Lower leg skin (tissue), 3 donors: ENCODE data around the gene IPMK.

Experiments used
- CTCF ChIP-seq, 3 donors: fragments of 450-650 bp; IDR thresholded peaks; one replicate each; pipeline ENCODE4 v1.5.1; 2016; ENCODE audit warnings: antibody characterized with exemption in 3 of 3, mild to moderate bottlenecking in 3 of 3, moderate library complexity in 2 of 3
- POLR2A ChIP-seq, 2 donors: fragments of 450-650 bp; IDR thresholded peaks; one replicate each; pipeline ENCODE4 v1.6.1; 2016 to 2017; ENCODE audit warnings: antibody characterized with exemption in 2 of 2, mild to moderate bottlenecking in 1 of 2, moderate library complexity in 1 of 2

- TF ChIP-seq POLR2A (IDR thresholded peaks at IDR 0.05) (no peak), CTCF (IDR thresholded peaks at IDR 0.05) (no peak)
These were observed 57.5 kb downstream of the IPMK start for GRCh38 chr10:58210160-58210559.
